SU-DHL-6 (cell line): ENCODE data around the gene KIAA1958.

ENCODE experiments used
- EZH2phosphoT487 ChIP-seq: fragments of 200-600 bp; sonication (generic), shearing (Covaris generic); conservative IDR thresholded peaks from 2 replicates; pipeline ENCODE4 v1.6.1; 2018; ENCODE audit warnings: mild to moderate bottlenecking, antibody characterized with exemption, low read length, moderate library complexity, mixed read lengths
- TF ChIP-seq, protein P1 (sequence below): fragments of 200-600 bp; sonication (generic); IDR thresholded peaks from one replicate; pipeline ENCODE4 v1.5.1; 2017; ENCODE audit warnings: antibody characterized with exemption, mild to moderate bottlenecking, low read length, moderate library complexity; ENCODE audit not compliant: insufficient read depth, poor library complexity, severe bottlenecking

DNA sequence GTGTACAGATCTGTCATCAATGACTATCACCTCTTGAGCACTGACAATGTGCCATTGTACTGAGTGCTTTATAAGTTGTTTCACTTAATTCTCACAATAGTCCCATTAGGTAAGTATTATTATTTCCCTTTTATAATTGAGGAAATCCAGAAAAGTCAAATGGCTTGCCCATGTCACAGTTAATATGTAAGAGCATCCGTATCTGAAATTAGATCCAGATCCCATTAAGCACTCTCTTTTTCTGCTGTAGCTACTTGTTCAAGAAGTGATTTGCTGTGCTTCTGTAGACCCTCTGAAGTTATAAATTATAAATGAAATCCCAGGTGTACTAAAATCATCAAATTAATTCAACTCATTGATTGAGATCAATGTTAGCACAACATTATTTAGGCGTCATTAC is 136.6 kb downstream of the KIAA1958 start:
- TF ChIP-seq, protein P1, sequence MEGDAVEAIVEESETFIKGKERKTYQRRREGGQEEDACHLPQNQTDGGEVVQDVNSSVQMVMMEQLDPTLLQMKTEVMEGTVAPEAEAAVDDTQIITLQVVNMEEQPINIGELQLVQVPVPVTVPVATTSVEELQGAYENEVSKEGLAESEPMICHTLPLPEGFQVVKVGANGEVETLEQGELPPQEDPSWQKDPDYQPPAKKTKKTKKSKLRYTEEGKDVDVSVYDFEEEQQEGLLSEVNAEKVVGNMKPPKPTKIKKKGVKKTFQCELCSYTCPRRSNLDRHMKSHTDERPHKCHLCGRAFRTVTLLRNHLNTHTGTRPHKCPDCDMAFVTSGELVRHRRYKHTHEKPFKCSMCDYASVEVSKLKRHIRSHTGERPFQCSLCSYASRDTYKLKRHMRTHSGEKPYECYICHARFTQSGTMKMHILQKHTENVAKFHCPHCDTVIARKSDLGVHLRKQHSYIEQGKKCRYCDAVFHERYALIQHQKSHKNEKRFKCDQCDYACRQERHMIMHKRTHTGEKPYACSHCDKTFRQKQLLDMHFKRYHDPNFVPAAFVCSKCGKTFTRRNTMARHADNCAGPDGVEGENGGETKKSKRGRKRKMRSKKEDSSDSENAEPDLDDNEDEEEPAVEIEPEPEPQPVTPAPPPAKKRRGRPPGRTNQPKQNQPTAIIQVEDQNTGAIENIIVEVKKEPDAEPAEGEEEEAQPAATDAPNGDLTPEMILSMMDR = no peak
- TF ChIP-seq EZH2phosphoT487 = no peak
